ENCODE results near the gene KRTAP6-3.

Gene KRTAP6-3

GRCh38 chr21:30563630-30564029, 28.6 kb upstream of the KRTAP6-3 start:
- no peak for DNase-seq (ENCODE audit: low spot score)
- TF ChIP-seq, protein P1, sequence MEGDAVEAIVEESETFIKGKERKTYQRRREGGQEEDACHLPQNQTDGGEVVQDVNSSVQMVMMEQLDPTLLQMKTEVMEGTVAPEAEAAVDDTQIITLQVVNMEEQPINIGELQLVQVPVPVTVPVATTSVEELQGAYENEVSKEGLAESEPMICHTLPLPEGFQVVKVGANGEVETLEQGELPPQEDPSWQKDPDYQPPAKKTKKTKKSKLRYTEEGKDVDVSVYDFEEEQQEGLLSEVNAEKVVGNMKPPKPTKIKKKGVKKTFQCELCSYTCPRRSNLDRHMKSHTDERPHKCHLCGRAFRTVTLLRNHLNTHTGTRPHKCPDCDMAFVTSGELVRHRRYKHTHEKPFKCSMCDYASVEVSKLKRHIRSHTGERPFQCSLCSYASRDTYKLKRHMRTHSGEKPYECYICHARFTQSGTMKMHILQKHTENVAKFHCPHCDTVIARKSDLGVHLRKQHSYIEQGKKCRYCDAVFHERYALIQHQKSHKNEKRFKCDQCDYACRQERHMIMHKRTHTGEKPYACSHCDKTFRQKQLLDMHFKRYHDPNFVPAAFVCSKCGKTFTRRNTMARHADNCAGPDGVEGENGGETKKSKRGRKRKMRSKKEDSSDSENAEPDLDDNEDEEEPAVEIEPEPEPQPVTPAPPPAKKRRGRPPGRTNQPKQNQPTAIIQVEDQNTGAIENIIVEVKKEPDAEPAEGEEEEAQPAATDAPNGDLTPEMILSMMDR (IDR thresholded peaks at IDR 0.05; ENCODE audit: borderline replicate concordance, control extremely low read depth, extremely low read depth, insufficient read depth, missing control alignments), result no peak
- in situ Hi-C loops (cut with MboI; ENCODE audit: low sequenced_read_pairs, unreplicated experiment), result no loop called here

GRCh38 chr21:30567617-30568016, 24.6 kb upstream of the KRTAP6-3 start:
- TF ChIP-seq, protein P1 (IDR thresholded peaks at IDR 0.05; ENCODE audit: borderline replicate concordance, control extremely low read depth, extremely low read depth, insufficient read depth, missing control alignments), result no peak
- DNase-seq (ENCODE audit: low spot score), result no peak
- in situ Hi-C loops (cut with MboI; ENCODE audit: low sequenced_read_pairs, unreplicated experiment), result no loop called here

GRCh38 chr21:30577766-30578165, 14.5 kb upstream of the KRTAP6-3 start:
- no peak for DNase-seq (ENCODE audit: low spot score)
- TF ChIP-seq, protein P1 (IDR thresholded peaks at IDR 0.05; ENCODE audit: borderline replicate concordance, control extremely low read depth, extremely low read depth, insufficient read depth, missing control alignments), result no peak
- in situ Hi-C loops (cut with MboI; ENCODE audit: low sequenced_read_pairs, unreplicated experiment), result no loop called here

DNA sequence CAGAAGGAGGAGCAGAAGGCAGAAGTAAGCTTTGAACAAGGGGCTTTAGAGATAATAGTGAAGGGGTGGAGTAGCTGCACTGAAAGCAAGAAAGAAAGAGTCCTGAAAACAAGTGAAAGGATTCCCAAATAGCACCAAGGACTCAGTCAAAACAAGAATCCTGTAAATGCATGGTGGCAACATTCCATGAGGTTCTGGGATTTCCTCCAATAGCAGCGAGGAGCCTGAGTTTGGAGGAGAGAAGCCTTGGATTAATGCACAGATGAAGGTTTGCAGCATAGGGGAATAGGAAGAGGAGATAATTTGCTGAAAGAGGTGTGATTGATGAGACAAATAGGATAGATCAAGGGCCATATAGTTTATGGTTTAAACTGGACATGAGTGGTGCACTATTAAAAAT, 12.9 kb upstream of the KRTAP6-3 start:
- no peak for DNase-seq (ENCODE audit: low spot score)
- in situ Hi-C loops (cut with MboI; ENCODE audit: low sequenced_read_pairs, unreplicated experiment), result no loop called here
- TF ChIP-seq, protein P1 (IDR thresholded peaks at IDR 0.05; ENCODE audit: borderline replicate concordance, control extremely low read depth, extremely low read depth, insufficient read depth, missing control alignments), result no peak

DNA sequence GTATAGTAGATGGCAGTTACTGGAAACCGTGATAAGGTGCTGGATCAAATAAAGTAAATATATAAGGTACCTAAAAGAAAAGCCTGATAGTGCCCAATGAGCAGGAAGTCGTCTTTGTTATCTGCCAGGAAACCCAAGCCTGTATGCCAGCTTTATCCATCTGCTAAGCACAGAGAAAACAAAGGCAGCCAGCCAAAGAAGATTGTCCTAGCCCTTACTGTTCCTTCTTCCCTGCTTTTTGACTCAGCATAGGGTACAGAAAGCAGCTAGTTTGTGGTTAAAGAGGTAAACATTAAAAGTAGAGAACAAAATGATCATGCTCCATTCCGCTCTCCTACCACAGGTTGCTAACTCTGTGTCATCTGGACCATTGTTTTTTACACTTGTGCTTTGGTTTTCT, 12.1 kb upstream of the KRTAP6-3 start:
- in situ Hi-C loops (cut with MboI; ENCODE audit: low sequenced_read_pairs, unreplicated experiment), result no loop called here
- TF ChIP-seq, protein P1 (IDR thresholded peaks at IDR 0.05; ENCODE audit: borderline replicate concordance, control extremely low read depth, extremely low read depth, insufficient read depth, missing control alignments), result no peak
- DNase-seq (ENCODE audit: low spot score), result no peak

DNA sequence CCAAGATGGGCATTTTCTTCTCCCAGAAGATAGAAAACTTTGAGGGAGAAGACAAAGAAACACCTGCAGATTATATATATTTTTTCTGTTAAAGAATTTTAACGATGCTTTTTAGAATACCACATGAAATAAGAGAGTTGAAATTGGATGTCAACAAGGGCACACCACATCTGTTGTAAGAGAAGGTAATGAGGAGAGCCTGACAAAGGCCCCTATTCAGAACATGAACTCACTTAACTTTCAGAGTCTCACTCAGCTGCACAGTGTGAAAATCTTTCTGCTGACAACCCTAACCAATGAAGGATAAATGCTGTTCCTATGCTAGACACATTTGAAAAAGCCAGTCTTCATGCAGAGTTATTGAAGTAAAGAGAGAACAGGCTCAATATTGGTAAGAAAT, 9.4 kb upstream of the KRTAP6-3 start:
- DNase-seq (ENCODE audit: low spot score), result no peak
- in situ Hi-C loops (cut with MboI; ENCODE audit: low sequenced_read_pairs, unreplicated experiment), result no loop called here
- TF ChIP-seq, protein P1 (IDR thresholded peaks at IDR 0.05; ENCODE audit: borderline replicate concordance, control extremely low read depth, extremely low read depth, insufficient read depth, missing control alignments), result no peak

- in situ Hi-C loops (cut with MboI; ENCODE audit: low sequenced_read_pairs, unreplicated experiment), result no loop called here
- DNase-seq (ENCODE audit: low spot score), result no peak
- TF ChIP-seq, protein P1 (IDR thresholded peaks at IDR 0.05; ENCODE audit: borderline replicate concordance, control extremely low read depth, extremely low read depth, insufficient read depth, missing control alignments), result no peak
These were observed 1.9 kb upstream of the KRTAP6-3 start, which contains the start of gene KRTAP22-2 for GRCh38 chr21:30590297-30590696. KRTAP22-2 (minus strand) TSS chr21:30590397.

All from GM13976 (cell line).